ENCODE data around the gene PAPPA. TPM values are rescaled to one million over a fixed set of nuclear protein-coding genes. Genes with fewer than 3 reads are reported as not detected.

Gene PAPPA
- total RNA-seq, 1 experiment from 2014 or later, result 0.08 TPM

GRCh38 chr9:116403171-116403570 is 249.6 kb downstream of the PAPPA start:
- in situ Hi-C loops (cut with HindIII; ENCODE audit: low pct_unique_long_range_greater_than_20kb, low sequenced_read_pairs), result no loop called here
- DNase-seq (ENCODE audit: low read depth, low spot score), result no peak

- in situ Hi-C loops (cut with HindIII; ENCODE audit: low pct_unique_long_range_greater_than_20kb, low sequenced_read_pairs), result no loop called here
- DNase-seq (ENCODE audit: low read depth, low spot score), result no peak
Observed at GRCh38 chr9:116404228-116404627, 250.6 kb downstream of the PAPPA start.

GRCh38 chr9:116405321-116405720 is 251.7 kb downstream of the PAPPA start:
- in situ Hi-C loops (cut with HindIII; ENCODE audit: low pct_unique_long_range_greater_than_20kb, low sequenced_read_pairs), result no loop called here
- DNase-seq (ENCODE audit: low read depth, low spot score), result no peak

GRCh38 chr9:116406469-116406868 is 252.9 kb downstream of the PAPPA start:
- in situ Hi-C loops (cut with HindIII; ENCODE audit: low pct_unique_long_range_greater_than_20kb, low sequenced_read_pairs), result no loop called here
- DNase-seq (ENCODE audit: low read depth, low spot score), result no peak

- DNase-seq (ENCODE audit: low read depth, low spot score), result no peak
- in situ Hi-C loops (cut with HindIII; ENCODE audit: low pct_unique_long_range_greater_than_20kb, low sequenced_read_pairs), result no loop called here
Observed at GRCh38 chr9:116409129-116409528, 255.5 kb downstream of the PAPPA start.

GRCh38 chr9:116409638-116410037 is 256.0 kb downstream of the PAPPA start:
- DNase-seq (ENCODE audit: low read depth, low spot score), result no peak
- in situ Hi-C loops (cut with HindIII; ENCODE audit: low pct_unique_long_range_greater_than_20kb, low sequenced_read_pairs), result no loop called here

- DNase-seq (ENCODE audit: low read depth, low spot score), result no peak
Observed at GRCh38 chr9:116411506-116411905, 257.9 kb downstream of the PAPPA start.

GRCh38 chr9:116414374-116414773 is 260.8 kb downstream of the PAPPA start:
- in situ Hi-C loops (cut with HindIII; ENCODE audit: low pct_unique_long_range_greater_than_20kb, low sequenced_read_pairs), result no loop called here

More at GRCh38 chr9:116411506-116411905, 257.9 kb downstream of the PAPPA start:
- in situ Hi-C loops (cut with HindIII; ENCODE audit: low pct_unique_long_range_greater_than_20kb, low sequenced_read_pairs), result no loop called here

GRCh38 chr9:116416421-116416820 is 262.8 kb downstream of the PAPPA start:
- no peak for DNase-seq (ENCODE audit: low read depth, low spot score)
- in situ Hi-C loops (cut with HindIII; ENCODE audit: low pct_unique_long_range_greater_than_20kb, low sequenced_read_pairs), result no loop called here

More at GRCh38 chr9:116414374-116414773, 260.8 kb downstream of the PAPPA start:
- DNase-seq (ENCODE audit: low read depth, low spot score), result no peak

- in situ Hi-C loops (cut with HindIII; ENCODE audit: low pct_unique_long_range_greater_than_20kb, low sequenced_read_pairs), result no loop called here
- peak; percentile 28 for DNase-seq (ENCODE audit: low read depth, low spot score)
Observed at GRCh38 chr9:116417464-116417863, 263.9 kb downstream of the PAPPA start.

- in situ Hi-C loops (cut with HindIII; ENCODE audit: low pct_unique_long_range_greater_than_20kb, low sequenced_read_pairs), result no loop called here
Observed at GRCh38 chr9:116419181-116419580, 265.6 kb downstream of the PAPPA start.

GRCh38 chr9:116420993-116421538 is 267.5 kb downstream of the PAPPA start:
- in situ Hi-C loops (cut with HindIII; ENCODE audit: low pct_unique_long_range_greater_than_20kb, low sequenced_read_pairs), result no loop called here
- DNase-seq (ENCODE audit: low read depth, low spot score), result no peak

More at GRCh38 chr9:116419181-116419580, 265.6 kb downstream of the PAPPA start:
- DNase-seq (ENCODE audit: low read depth, low spot score), result no peak

GRCh38 chr9:116422119-116422979 is 268.8 kb downstream of the PAPPA start:
- in situ Hi-C loops (cut with HindIII; ENCODE audit: low pct_unique_long_range_greater_than_20kb, low sequenced_read_pairs), result no loop called here
- no peak for DNase-seq (ENCODE audit: low read depth, low spot score)

GRCh38 chr9:116423149-116423548 is 269.6 kb downstream of the PAPPA start:
- no peak for DNase-seq (ENCODE audit: low read depth, low spot score)
- in situ Hi-C loops (cut with HindIII; ENCODE audit: low pct_unique_long_range_greater_than_20kb, low sequenced_read_pairs), result no loop called here

GRCh38 chr9:116425244-116425643 is 271.7 kb downstream of the PAPPA start:
- in situ Hi-C loops (cut with HindIII; ENCODE audit: low pct_unique_long_range_greater_than_20kb, low sequenced_read_pairs), result no loop called here
- no peak for DNase-seq (ENCODE audit: low read depth, low spot score)

GRCh38 chr9:116430849-116431248 is 277.3 kb downstream of the PAPPA start:
- in situ Hi-C loops (cut with HindIII; ENCODE audit: low pct_unique_long_range_greater_than_20kb, low sequenced_read_pairs), result no loop called here
- DNase-seq (ENCODE audit: low read depth, low spot score), result no peak

- no peak for DNase-seq (ENCODE audit: low read depth, low spot score)
- in situ Hi-C loops (cut with HindIII; ENCODE audit: low pct_unique_long_range_greater_than_20kb, low sequenced_read_pairs), result no loop called here
Observed at GRCh38 chr9:116432051-116432450, 278.5 kb downstream of the PAPPA start.

- DNase-seq (ENCODE audit: low read depth, low spot score), result no peak
- in situ Hi-C loops (cut with HindIII; ENCODE audit: low pct_unique_long_range_greater_than_20kb, low sequenced_read_pairs), result no loop called here
Observed at GRCh38 chr9:116434314-116434713, 280.7 kb downstream of the PAPPA start.

GRCh38 chr9:116435706-116436105 is 282.1 kb downstream of the PAPPA start:
- in situ Hi-C loops (cut with HindIII; ENCODE audit: low pct_unique_long_range_greater_than_20kb, low sequenced_read_pairs), result no loop called here
- no peak for DNase-seq (ENCODE audit: low read depth, low spot score)
